ENCODE data around the gene ERAL1.
"Not testable (repeated sequence)": the region's sequence is repeated elsewhere in the genome, so short reads cannot be mapped to it uniquely, and the experiment has no call there.

ERAL1 gene

GRCh38 chr17:28879886-28880571, 25.2 kb downstream of the ERAL1 start:
- no peak for DNase-seq

- DNase-seq = no peak
Measured at GRCh38 chr17:28880572-28880945, 25.7 kb downstream of the ERAL1 start.

DNA sequence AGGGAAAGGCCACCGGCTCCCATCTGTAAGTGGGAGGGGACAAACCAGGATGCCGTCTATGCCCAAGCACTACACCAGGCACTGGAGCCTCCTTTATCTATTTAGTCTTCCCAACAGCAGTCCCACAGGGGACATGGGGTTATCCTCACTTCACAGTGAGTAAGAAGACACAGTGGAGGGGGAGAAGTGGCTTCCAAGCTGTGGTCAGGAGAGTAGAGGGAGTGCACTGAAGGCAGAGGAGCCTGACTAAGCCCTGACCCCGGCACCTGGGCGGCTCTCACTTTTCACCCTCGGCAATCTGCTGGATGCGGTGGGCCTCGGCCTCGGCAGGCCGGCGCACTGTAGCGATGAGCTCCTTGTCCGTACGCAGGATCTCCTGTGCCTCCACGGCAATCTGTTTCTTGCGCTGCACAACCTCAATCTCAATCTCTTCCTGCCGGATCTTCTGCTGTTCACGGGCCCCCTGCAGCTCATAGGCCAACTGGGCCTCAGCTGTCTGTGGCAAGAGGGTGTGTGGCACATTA, 26.8 kb downstream of the ERAL1 start:
- no peak for DNase-seq

- DNase-seq = no peak
Measured at GRCh38 chr17:28882154-28882895, 27.5 kb downstream of the ERAL1 start.

GRCh38 chr17:28883967-28884702, 29.3 kb downstream of the ERAL1 start:
- DNase-seq = no peak

GRCh38 chr17:28885363-28885762, 30.5 kb downstream of the ERAL1 start:
- no peak for DNase-seq

DNA sequence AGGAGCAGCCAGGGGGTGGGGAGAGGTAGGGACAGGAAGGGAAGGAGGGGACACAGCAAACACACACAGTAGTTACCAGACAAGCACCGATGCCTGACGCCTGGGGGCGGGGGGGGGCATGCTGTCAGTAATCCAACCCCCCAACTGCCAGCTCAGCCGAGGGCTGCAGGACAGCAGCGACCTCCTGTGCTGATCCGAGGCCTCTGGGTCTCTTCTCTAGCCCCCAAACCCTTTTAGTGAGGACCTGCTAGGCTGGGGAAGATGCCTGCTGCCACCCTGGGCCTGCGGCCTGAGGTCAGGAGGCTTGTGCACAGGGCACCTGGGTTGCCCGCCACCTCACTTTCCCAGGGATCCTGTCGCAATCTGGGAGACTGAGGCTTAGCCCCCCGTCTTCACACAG, 31.1 kb downstream of the ERAL1 start:
- peak; percentile 7 to 15 for DNase-seq

DNA sequence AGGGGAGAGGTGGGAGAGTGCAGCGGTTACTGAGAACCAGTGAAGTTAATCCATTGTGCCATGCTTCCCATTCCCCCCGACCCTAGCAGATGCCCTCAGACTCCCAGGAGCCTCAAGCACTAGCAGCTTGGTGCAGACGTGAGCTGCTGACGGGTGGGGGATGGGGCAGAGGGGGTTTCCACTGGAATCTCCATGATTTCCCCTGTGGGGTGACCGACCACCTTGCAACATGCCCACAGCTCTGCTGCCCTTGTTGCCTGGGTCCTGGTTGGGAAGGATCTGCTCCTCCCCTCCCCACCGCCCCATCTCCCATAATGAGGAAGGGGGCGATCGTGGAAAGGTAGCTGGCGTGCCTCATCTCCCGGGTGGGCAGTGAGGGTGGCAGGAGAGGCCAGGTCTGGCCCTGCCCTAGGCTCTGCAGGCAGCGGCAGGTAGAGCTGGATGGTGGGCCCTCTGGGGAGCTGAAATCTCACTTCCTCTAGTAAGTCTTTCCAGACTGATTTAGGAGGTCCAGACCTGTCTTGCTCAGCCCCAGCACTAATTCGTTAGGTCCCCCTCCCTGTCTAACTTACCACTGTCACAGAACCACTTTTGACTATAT, 33.2 kb downstream of the ERAL1 start:
- DNase-seq = no peak

GRCh38 chr17:28888832-28889231, 34.0 kb downstream of the ERAL1 start:
- no peak for DNase-seq

- no peak for DNase-seq
Measured at GRCh38 chr17:28889996-28890395, 35.2 kb downstream of the ERAL1 start.

- no peak for DNase-seq
Measured at GRCh38 chr17:28891201-28891600, 36.4 kb downstream of the ERAL1 start.

- no peak for DNase-seq
Measured at GRCh38 chr17:28892024-28892423, 37.2 kb downstream of the ERAL1 start.

GRCh38 chr17:28893248-28894183, 38.7 kb downstream of the ERAL1 start:
- not testable (repeated sequence) for DNase-seq

- DNase-seq = no peak
Measured at GRCh38 chr17:28895794-28896447, 41.1 kb downstream of the ERAL1 start.

DNA sequence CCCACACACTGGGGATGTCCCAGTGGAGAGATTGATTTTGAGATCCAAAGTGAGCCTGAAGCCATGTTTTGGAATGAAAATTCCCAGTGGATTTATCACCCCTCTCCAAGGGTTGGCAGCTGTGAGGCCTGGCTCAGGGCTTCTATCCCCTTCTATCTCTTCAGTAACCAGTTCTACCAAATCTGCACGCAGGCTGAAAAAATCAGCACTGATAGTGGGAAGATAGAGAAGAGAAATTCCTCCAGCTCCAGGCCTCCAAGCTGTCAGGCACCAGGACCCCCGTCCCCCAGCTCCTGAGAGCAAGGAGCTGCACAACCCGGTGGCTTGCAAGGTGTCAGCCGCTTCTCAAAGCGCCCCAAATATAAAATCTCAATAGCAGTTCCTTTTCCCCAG, 41.7 kb downstream of the ERAL1 start:
- no peak for DNase-seq

- DNase-seq = peak; percentile 40 to 56
Measured at GRCh38 chr17:28896884-28897768, 42.3 kb downstream of the ERAL1 start, which contains the start of gene FLOT2. FLOT2 (minus strand) TSS chr17:28897733; CDS start chr17:28897574, 159 bp downstream.

- DNase-seq = no peak
Measured at GRCh38 chr17:28897769-28898526, 43.1 kb downstream of the ERAL1 start.

DNA sequence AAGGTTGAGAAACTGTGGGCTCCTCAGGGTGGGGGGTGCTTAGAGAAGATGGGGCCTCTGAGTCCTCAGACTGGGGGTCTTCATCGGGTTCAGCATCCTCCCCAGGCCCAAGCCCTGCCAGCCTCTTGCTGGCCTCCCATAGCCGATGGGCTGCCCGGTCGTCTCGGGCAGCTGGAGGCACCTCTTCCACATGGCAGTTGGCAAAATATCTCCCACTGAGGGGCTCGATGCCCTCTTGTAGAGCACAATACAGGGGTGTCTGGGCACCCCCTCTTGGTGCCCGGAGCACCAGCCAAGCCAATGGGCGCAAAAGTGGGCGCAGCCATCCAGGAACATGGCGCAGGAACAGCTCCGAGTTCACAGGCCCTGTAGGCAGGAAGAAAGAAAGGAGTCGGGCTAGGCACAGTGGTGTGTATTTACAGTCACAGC, 43.7 kb downstream of the ERAL1 start:
- no peak for DNase-seq

DNA sequence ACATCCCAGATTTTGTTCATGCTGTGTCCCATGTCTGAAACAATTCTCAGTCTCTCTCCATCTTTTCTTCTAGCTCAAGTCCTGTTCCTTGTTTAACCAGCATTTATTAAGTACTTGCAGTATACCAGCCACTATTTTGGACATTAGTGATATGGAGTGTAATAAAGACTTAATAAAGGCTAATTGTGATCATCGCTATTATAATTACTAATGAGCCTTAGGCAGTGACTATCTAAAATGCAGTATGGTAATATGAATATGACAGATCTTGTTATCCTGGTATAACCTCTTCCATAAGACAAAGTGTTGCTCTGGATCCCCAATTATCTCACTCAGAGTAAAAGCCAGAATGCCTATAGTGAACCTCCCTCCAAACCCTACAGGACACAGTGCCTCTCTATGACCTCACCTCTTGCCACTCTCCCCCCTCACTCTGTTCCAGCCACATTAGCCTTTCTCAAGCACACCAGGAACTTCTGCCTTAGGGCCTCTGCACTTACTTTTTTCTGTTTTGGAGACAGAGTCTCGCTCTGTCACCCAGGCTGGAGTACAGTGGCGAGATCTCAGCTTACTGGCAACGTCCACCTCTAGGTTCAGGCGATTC, 44.5 kb downstream of the ERAL1 start:
- no peak for DNase-seq

All from NCI-H2081 (cell line).